HEK293T (cell line): ENCODE measurements around the gene NKG7.

Experiments
- FOXA1 ChIP-seq: fragments of 450-650 bp; IDR thresholded peaks from 2 replicates; pipeline ENCODE4 v1.6.1; 2016; ENCODE audit warnings: mild to moderate bottlenecking
- FOXK2 ChIP-seq: fragments of 450-650 bp; IDR thresholded peaks from 2 replicates; pipeline ENCODE4 v1.6.1; 2016; ENCODE audit warnings: mild to moderate bottlenecking
- FOXM1 ChIP-seq: fragments of 450-650 bp; IDR thresholded peaks from 2 replicates; pipeline ENCODE4 v1.6.1; 2017; ENCODE audit warnings: mild to moderate bottlenecking, borderline replicate concordance
- HDGF ChIP-seq: fragments of 450-650 bp; IDR thresholded peaks from 2 replicates; pipeline ENCODE4 v1.6.1; 2017; ENCODE audit warnings: antibody characterized with exemption, borderline replicate concordance
- NFRKB ChIP-seq: fragments of 450-650 bp; IDR thresholded peaks from 2 replicates; pipeline ENCODE4 v1.6.1; 2016; ENCODE audit warnings: mild to moderate bottlenecking, moderate library complexity
- SP1 ChIP-seq: fragments of 450-650 bp; IDR thresholded peaks from 2 replicates; pipeline ENCODE4 v1.6.1; 2017
- SUZ12 ChIP-seq: fragments of 450-650 bp; IDR thresholded peaks from 2 replicates; pipeline ENCODE4 v1.6.1; 2016; ENCODE audit warnings: mild to moderate bottlenecking
- ZNF384 ChIP-seq: fragments of 450-650 bp; IDR thresholded peaks from 2 replicates; pipeline ENCODE4 v1.6.1; 2016

DNA sequence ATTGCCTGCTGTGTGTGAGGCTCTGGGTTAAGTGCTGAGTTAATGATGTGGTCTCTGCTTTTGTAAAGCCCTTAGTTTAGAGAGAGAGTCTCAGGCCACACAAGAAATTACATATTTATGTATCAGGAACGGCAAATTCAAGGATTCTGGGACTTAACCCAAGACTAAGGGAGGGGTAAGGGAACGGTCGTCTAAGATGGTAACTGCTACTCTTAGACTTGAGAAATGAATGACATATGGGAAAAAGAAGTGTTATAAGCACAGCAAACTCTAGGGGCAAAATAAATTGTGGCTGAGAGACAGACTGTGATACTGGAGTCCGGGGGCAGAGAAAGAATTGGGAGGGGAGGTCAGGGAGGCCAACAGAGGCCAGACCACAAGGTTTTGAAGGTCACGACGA lies 40.7 kb downstream of the NKG7 start:
- no peak for TF ChIP-seq SP1
- no peak for TF ChIP-seq HDGF
- TF ChIP-seq SUZ12 = no peak
- TF ChIP-seq FOXK2 = no peak
- TF ChIP-seq FOXM1 = no peak
- no peak for TF ChIP-seq ZNF384
- no peak for TF ChIP-seq NFRKB
- no peak for TF ChIP-seq FOXA1
